NCI-H2196 (cell line): ENCODE data around the gene GOLGA6L9.
"Not testable (repeated sequence)": the region's sequence is repeated elsewhere in the genome, so short reads cannot be mapped to it uniquely, and the experiment has no call there.

Source experiments
- DNase-seq: peaks from one replicate; lab custom pipeline; 2025; ENCODE audit not compliant: unreplicated experiment; lab: John Stamatoyannopoulos, UW

Gene GOLGA6L9

DNA sequence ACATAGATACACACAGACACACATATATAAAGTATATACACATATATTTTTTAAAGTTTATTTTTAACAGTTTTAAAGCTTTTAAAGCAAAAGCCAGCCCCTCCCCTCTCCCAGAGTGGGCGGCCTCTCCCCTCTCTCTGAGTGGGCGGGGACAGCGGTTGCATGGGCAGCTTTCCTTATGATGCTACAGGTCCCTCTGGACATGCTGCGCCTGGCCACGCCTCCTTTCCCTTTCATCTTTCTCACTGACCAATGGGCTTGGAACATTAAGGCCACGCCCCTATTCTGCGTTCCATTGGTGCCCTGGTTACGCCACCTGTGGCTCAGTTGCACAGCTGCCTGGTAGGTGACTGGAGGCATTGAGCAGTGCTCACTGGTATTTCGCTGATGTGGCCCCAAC is at the start of gene GOLGA6L9:
GOLGA6L9 (plus strand) TSS at position 124 of the 400 bp plus-strand sequence; CDS start at position 388, 264 bp downstream.
- not testable (repeated sequence) for DNase-seq

DNA sequence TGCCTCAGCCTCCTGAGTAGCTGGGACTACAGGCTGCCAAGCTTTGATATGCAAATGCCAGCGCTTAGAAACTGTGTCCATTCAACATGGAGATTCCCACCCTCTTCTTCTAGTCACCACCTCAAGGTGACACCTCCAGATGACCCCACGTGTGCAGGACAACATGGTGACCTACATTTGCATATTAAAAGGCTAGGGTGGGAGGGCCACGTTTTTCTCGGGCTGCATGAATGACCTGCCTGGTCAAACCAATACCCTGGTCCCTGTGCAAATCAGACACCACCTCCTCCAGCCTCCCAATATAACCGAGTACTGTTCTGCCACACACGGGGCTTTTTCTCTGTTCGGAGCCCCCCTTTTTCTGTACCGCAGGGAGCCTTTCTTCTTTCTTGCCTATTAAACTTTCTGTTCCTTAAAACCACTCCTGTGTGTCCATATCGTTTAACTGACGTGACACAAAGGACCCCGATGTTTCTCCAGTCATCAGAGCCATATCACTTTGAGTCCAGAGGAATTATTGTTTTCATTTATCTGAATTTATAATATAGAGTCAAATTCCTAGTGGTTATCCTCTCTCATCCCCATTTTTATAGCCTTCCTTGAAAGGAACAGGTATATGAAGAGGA is 48.2 kb upstream of the GOLGA6L9 start:
- not testable (repeated sequence) for DNase-seq

DNA sequence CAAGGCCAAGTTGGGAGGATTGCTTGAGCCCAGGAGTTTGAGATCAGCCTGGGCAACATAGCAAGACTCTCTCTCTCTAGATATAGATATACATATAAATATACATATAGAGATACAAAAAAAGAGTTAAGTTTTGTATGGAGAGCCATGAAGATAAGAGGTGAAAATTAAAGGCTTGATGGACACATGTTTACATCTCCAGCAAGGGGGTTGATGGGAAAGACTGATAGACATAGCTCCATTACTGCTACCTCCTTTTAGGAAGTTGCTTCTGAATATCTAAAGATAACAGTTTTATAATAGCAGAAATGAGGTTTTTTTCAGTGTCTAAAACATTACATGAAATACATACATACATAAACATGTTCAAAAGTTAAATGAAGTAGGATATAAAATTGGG is 42.4 kb upstream of the GOLGA6L9 start:
- not testable (repeated sequence) for DNase-seq

DNA sequence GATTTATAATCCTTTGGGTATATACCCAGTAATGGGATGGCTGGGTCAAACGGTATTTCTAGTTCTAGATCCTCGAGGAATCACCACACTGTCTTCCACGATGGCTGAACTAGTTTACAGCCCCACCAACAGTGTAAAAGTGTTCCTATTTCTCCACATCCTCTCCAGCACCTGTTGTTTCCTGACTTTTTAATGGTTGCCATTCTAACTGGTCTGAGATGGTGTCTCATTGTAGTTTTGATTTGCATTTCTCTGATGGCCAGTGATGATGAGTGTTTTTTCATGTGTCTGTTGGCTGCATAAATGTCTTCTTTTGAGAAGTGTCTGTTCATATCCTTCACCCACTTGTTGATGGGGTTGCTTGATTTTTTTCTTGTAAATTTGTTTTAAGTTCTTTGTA is 39.5 kb upstream of the GOLGA6L9 start:
- not testable (repeated sequence) for DNase-seq

GRCh38 chr15:82392077-82392476 is 37.5 kb upstream of the GOLGA6L9 start:
- not testable (repeated sequence) for DNase-seq

GRCh38 chr15:82393671-82394070 is 35.9 kb upstream of the GOLGA6L9 start:
- DNase-seq: no peak

GRCh38 chr15:82395788-82396187 is 33.8 kb upstream of the GOLGA6L9 start:
- not testable (repeated sequence) for DNase-seq

GRCh38 chr15:82397817-82398216 is 31.8 kb upstream of the GOLGA6L9 start:
- no peak for DNase-seq

DNA sequence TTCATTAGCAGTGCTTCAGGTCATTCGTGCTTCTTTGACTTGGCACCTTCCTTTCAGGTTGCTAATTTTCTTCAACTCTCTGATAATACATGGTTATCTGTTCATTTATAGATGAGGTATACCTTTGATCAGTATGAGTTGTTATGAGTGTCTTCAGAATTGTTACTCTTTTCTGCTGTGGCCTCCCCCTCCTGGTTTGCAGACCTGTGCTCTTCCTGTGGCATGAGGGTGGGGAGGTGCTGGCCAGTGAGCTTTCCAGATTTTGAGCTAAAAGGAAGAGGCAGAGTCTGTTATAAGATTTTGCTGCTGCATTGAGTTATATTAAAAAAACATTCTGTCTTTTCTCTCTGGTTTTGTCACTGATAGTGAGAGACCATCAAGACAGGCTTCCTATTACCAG is 30.8 kb upstream of the GOLGA6L9 start:
- no peak for DNase-seq

DNA sequence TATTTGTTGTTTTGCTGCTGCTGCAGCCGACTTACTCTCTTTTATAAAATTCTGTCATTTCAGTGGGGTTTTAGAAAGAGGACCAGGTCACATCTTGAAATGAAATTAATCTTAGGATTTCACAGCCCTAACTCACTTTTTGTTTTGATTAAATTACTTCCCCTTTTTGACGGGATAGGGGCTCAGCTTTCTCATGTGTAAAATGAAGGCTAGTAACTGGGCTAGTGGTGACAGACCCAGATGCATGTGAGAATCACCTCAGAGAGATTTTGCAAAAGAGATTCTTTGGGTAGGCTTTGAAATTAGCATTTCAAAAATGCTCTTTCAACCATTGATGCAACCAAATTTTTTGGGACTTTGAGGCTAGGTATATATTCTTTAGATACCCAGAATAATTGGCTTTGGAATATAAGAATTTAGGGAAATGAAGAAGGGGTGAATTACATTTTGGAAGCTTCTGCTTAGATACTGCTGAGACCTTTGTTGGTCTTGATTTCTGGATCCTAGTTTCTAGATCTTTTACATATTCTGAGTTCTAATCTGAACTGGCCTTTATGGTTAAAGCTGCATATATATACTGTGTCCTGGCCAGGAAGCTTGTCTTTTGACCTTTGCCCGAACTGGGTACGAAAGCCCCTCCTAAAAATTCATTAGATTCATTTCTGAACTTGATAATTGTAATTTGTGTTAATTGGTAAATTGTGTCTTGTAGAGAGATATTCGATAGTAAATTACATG is 30.1 kb upstream of the GOLGA6L9 start:
- DNase-seq: not testable (repeated sequence)

GRCh38 chr15:82401918-82402317 is 27.7 kb upstream of the GOLGA6L9 start:
- DNase-seq: not testable (repeated sequence)

DNA sequence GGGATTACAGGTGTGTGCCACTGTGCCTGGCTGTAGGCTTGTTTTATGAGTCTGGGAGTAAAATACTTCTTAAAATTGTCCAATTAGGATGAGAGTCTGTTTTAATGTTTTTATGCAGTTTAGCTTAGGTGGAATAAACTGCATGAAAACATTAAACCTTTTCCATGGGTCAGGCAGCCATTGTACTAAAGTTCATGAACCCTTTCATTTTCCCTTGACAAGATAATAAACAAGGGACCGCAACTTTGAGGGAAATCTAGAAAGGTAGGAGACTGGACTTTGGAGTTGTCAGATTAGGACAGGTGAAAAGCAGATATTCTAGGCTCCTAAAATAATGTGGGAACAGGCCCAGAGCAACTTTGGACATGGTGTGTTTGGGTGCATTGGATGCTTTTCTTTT is 27.3 kb upstream of the GOLGA6L9 start:
- not testable (repeated sequence) for DNase-seq

DNA sequence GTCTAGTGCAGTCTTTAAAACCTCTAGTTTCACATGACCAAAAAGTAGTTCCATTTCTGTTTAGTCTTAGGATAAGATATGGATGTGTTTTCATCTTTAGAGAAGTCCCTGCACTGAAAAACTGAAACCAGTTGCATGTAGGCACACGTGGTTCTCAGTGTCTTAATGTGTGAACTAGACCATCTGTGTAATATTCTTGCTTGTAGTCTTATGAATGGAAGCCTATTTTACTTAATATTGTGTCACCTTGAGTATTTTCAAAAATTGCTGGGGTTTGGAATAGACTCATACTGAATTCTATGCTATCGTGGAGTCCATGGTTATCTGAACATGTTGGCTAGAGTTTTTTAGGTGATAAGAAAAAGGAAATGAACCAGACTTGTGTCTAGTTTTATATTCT is 23.4 kb upstream of the GOLGA6L9 start:
- not testable (repeated sequence) for DNase-seq

DNA sequence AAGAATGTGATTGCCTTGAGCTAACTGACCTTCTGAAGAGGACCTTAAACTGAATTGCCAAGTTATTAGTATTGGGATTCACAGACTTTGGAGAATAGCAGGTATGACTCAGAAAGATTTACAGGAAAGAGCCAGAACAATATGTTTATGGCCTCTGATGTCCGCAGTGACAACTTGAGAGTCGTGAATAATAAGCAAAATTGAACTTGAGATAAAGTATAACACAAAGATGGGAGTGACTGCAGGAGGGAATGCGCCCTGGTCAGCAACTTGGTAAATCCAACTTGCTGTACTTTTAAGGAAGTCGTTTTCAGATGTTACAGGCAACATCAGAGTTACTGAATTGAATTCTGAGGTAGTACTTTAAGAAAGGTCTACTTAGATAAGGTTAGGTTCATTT is 19.3 kb upstream of the GOLGA6L9 start:
- DNase-seq: not testable (repeated sequence)

GRCh38 chr15:82411595-82411994 is 18.0 kb upstream of the GOLGA6L9 start:
- not testable (repeated sequence) for DNase-seq

GRCh38 chr15:82414525-82415191 is 15.0 kb upstream of the GOLGA6L9 start:
- not testable (repeated sequence) for DNase-seq

DNA sequence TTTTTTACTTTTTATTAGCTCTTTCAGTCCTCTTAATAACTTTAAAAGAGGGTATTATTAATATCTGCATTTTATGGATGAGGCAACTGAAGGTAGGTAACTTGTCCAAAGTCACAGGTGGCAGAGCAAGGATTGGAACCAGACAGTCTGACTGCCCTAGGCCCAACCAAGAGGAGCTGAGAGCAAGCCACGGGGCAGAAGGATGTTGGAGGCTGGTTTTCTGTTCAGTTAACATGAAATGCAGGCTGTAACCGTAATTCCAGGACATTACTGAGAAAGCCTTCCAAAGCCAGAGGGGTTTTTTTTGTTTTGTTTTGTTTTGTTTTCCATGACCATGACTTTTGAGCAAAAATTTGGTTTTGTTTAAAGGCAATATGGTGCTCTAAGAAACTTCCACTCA is 9.1 kb upstream of the GOLGA6L9 start:
- DNase-seq: not testable (repeated sequence)

- DNase-seq: not testable (repeated sequence)
Measured at GRCh38 chr15:82420966-82421365, 8.7 kb upstream of the GOLGA6L9 start.

GRCh38 chr15:82427117-82427516 is 2.5 kb upstream of the GOLGA6L9 start:
- DNase-seq: not testable (repeated sequence)

- DNase-seq: not testable (repeated sequence)
Measured at GRCh38 chr15:82445420-82445819, 15.8 kb downstream of the GOLGA6L9 start.

DNA sequence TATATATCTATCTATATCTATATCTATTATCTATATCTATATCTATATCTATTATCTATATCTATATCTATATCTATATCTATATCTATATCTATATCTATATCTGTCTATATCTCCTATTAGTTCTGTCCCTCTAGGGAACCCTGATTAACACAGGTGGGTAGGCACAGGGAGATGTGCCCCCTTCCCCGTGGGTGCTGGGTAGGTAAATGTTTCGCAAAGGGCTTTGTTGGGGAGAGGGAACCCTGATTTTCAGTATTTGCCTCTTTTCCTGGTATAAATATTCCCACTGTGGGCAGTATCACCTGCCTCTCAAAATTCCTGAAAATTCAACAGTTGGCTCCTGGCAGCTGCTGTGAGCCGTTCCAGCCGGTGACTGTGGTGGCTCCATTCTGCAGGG is 27.7 kb downstream of the GOLGA6L9 start:
- not testable (repeated sequence) for DNase-seq

GRCh38 chr15:82465629-82466028 is 36.0 kb downstream of the GOLGA6L9 start:
- DNase-seq: not testable (repeated sequence)
